NCI-H524 treated with DMSO at 0.1 percent for 48 hours (cell line): ENCODE data around the gene KLHL29.

Experiments
- DNase-seq: peaks from one replicate; lab custom pipeline; 2025; lab: John Stamatoyannopoulos, UW

Gene KLHL29

DNA sequence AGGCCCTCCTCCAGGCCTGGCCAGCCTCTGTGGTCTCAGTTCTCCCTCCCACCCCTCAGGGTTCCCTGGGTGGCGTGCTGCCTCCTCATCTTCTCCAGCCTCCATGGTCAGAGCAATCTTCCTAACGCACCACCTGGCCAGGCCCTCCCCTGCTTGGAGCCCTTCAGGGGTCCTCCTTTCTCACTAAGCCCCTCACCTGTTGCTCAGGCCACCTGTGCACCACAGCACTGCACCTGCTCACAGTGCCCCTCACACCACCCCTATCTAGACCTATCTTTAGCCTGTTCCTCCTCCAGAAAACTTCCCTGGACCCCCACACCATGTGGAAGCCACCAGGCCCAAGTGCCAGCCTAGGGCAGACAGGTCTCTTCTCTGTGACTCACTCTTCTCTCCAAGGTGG lies 274.8 kb downstream of the KLHL29 start:
- no peak for DNase-seq

DNA sequence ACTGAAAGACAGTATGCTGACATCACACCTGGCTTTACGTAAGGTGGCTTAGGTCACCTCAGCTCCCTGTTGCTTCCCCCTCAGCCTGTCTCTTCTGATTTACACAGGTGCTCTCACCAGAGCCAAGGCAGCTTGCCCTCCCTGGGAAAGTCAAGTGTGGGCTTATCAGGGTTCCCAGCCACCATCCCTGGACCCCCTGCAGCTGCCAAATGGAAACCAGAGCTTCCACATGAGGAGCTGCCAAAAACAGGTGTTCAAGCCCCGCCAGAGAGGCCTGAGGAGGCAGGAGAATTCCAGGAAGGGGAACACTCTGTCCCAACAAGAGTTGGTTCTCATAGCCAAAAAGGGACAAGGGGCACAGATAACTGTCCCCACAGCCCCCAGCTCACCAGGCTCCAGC lies 275.3 kb downstream of the KLHL29 start:
- DNase-seq, result no peak

DNA sequence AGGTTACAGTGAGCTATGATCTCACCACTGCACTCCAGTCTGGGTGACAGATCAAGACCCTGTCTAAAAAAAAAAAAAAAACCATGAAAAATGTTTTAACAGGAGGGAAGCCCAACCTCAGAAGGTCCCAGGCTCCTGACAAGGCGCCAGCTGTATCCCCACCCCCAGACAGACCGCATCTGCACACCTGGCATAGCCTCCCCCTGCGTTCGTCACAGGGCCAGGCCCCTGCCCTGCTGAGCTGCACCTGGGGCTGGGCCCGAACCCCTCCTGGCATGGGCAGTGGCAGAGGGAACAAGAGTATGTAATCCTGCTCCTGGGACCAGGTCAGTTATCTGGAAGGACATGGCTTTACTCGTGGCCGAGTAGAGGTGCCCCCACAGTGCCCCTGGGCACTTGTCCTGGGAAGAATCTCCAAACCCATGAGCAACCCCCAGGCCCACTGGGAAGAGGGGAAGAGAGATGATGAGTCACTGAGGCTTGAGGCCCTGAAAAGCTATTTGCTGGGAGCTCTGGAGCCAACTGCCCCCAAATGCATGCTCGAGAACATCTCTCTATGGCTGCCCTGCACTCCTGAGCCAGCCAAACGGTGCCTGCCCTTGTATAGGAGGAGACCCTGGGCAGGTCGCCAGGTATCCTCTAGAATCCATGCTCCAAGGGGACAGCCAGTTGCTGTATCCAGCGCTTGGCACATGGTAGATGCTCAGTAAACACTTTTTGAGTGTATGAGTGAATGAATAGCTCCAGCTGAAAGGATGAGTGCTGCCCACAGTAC lies 276.5 kb downstream of the KLHL29 start:
- DNase-seq, result no peak

- no peak for DNase-seq
Measured at GRCh38 chr2:23662466-23662865, 277.5 kb downstream of the KLHL29 start.

DNA sequence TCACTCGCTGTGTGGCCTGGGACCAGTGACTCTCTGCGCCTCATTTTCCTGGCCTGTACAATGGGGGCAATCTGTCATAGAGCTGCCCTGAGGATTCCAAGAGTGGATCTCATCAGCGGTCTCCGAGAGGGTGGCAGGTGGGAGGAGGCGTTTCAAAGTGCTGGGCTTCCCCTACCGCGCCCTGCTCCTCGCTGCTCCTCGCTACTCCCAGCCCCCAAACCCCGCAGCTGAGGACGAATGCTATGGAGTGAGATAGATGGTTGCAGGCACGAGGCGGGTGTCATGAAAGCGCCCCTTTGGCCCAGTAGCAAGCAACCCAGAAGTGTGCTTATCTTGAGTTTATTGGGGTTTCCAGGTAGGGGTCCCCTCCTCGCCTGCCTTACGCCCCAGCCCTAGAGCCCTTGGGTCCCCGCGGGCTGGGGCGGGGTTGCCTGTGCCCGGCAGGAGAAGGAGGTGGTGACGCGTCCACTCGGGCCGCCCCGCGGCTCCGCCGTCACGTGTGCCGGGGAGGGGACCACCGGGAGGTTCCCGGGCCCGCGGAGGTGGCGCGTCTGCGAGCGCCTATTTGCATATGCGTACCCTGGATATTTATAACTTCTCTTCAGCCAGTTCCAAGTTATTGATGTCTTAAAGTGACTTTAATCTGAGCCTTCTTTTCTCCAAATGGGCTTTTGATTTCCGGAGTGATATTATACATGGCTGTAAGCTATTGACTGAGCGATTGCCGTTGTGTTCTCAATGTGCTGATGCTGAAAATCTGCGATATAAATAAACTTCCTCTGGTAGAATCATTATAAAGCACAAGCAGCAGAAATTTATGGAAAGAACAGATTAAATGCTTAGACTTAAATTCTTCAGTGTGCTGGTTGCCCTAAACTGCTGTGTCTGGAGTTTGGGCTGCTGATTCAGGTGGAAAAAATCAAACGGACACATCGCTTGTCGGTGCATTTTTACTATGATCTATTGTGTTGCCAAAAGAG lies 278.3 kb downstream of the KLHL29 start:
- no peak for DNase-seq

- DNase-seq, result no peak
Measured at GRCh38 chr2:23664066-23664788, 279.2 kb downstream of the KLHL29 start.

DNA sequence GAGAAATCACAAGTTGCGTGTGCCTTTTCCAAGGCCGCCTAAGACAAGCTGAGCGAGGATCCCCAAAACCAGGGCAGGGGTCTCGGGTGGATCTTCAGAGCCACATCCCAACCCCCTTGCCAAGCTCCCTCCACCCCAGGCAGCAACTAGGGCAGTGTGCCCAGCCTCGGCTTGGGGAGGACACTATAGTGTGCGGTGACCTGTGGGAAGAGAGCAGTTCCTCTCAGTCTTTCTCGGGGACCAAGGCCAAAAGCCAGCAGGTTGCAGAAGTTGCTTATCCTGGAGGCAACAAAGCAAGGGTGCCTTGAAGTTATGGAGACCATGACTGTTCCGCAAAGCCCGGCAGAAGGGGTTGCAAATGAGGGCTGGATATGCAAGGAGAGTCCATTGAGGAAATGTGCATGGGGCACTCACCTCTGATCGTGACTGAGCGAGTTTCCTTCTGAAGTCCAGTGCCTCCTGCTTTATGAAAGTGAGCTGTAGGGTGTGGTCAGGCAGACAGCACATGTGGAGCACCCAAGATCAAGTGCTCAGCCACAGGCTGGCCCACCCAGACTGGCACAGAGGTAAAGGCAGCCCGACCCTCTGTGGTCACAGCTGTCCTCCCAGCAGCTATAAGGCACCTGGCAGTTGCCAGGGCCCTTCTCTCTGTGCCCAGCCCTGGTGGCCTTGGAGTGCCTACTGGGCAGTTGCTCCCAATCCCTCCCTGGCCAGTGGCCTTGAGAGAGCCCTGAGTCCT lies 281.4 kb downstream of the KLHL29 start:
- DNase-seq, result no peak

DNA sequence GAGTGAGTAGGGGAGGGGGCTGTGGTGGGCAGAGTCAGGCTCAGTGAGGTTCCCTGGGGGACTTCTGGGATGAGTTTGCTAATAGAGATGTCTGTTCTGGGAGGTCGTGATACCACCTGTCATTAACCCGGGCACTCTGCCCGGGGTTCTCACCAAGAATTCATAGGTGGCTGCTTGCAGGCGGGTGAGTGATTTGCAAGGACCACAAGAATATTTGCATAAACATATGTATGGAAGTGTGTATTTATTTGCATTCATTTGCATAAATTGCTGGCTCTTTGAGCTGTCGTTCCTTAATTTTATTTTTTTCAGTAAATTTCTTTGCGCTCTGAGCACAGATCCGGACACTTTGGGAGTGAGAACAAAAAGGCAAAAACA lies 282.0 kb downstream of the KLHL29 start:
- DNase-seq, result no peak

- DNase-seq, result no peak
Measured at GRCh38 chr2:23668756-23669304, 283.9 kb downstream of the KLHL29 start.

DNA sequence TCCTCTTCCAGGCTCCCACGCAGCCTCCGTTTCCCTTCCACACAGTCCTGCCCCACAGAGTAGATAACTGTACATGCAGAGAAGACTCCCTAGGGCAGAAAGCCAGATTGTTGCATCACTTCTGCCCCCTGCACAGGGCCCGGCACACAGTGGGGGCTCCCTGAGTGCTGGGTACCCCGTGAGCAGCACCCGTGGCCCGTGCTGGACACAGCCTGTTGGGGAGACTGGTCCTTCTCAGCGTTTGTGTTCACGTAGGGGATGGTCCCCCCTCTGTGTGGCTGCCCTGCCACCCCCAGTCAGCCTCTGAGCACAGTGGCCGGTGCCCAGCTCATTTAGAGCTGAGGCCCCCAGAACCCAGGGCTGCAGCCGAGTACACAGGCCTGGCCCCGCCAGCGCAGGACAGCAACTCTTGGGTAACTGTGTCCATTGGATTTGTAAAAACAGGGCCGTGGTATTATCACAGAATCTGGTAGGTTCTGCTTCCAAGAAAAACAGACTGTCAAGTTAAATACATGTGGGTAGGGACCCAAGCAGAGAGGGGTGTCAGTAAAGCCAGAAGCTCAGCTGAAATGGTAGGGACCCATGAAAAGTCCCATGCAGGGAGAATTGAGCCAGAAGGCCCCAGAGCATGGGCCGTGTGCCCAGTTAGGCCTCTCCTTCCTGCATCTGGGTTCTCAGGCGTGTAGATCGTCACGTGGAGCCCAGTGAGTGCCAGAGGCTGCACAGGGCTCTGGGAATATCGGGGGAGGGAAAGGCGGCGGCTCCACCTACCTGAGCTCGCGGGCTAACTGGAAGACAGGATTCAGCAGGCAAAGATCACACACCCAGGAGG lies 284.6 kb downstream of the KLHL29 start:
- DNase-seq, result no peak

GRCh38 chr2:23670245-23670592 lies 285.2 kb downstream of the KLHL29 start:
- DNase-seq, result no peak

DNA sequence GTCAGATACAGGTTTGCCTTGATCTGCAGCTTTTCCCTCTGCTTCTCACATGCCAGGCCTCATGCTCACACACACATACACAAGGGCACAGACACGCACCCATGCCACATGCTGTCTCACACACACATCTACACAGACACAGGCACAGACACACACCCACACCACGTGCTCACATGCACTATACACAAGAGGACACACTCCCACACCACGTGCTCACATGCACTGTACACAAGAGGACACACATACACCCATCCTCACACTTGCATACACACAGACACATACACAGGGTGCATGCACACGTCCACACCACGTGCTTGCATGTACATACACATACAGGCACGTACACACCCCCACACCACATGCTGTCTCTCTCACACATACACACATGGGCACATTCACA lies 288.1 kb downstream of the KLHL29 start:
- no peak for DNase-seq

DNA sequence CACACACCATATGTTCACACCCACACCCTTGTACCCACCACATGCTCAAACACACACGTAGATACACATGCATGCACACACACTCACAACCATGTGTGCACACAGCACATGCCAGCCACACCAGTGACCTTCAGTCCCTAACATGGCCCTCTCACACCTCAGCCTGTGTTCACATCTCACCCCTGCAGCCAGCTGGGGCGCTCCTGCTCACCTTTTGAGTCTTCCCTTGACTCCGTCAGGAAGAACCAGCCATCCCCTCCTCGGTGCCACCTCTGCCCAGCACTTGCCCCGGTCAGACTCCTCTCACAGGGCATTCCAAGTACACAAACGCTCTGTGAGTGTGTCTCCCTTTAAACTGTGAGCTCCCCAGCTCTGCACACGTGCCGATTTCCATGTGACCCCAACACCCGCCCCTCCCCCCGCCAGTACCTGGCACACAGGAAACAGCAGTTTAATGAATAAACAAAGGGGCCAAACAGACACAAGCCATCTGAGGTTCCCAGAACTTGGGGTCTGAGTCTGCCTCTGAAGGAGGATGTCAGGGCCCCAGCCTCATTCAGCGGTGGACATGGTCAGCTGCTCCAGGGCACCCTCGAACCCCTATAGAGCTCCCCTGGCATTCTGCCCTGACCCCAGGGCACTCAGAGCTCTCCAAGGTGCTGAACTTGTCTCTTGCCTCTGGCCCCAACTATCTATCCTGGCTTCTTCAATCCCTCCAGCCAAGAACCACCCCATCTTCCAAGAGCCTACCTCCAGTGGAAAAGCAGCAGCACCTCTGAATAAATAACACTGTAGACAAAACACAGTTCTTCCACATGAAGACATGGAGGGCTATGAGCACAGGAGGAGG lies 289.1 kb downstream of the KLHL29 start:
- no peak for DNase-seq

DNA sequence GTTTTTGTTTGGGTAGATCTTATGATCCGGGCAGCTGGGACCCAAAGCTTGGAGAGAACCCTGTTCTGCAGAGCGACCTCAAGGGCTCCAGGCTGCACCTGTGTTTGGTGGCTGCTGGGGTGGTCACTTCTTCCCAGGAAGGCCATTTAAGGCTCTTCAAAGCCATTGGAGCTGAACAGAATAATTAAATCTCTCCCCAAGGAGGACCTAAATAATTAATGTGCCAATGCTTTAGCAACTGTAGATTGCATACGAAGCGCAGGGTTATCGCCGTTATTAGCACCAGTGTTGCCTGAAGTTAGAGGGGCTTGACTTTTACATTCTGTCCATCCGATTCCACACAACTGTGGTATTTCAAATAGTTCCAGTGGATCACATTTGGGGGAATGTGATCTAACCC lies 290.5 kb downstream of the KLHL29 start:
- no peak for DNase-seq

GRCh38 chr2:23677836-23678235 lies 292.9 kb downstream of the KLHL29 start:
- DNase-seq, result no peak

DNA sequence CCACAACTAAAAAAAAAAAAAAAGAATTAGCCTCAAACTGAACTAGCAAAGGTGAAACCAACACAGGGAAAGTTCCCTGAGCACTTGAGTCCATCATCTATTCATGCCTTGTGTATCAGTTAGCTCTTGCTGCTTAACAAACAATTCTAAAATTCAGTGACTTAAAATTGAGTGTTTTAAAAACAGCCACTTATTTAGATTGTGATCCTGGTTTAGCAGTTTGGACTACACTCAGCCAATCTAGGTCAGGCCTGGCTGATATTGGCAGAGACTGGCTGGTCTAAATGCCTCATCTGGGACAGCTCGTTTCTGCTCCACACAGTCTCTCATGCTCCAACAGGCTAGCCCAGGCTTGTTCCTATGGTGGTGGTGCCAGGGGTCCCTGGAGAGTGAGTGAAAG lies 294.1 kb downstream of the KLHL29 start:
- no peak for DNase-seq

GRCh38 chr2:23680951-23681350 lies 296.0 kb downstream of the KLHL29 start:
- DNase-seq, result no peak

GRCh38 chr2:23681356-23682140 lies 296.6 kb downstream of the KLHL29 start:
- DNase-seq, result peak; percentile 49

GRCh38 chr2:23682481-23682880 lies 297.5 kb downstream of the KLHL29 start:
- DNase-seq, result no peak
